Naive thymus-derived CD4-positive, alpha-beta T cell (primary cell): ENCODE data around the gene ST13. TPM values are rescaled to one million over a fixed set of nuclear protein-coding genes. Genes with fewer than 3 reads are reported as not detected.
A peak's percentile ranks its signal among the peaks of the same experiment; 100 is the strongest.
"Not testable (repeated sequence)": the region's sequence is repeated elsewhere in the genome, so short reads cannot be mapped to it uniquely, and the experiment has no call there.

ENCODE experiments used
- ATAC-seq: fragments of 150-1000 bp; cut with Tn5 transposase; 2 replicates; pipeline ENCODE4 v1.10.0; 2021; ENCODE audit warnings: mild to moderate bottlenecking, moderate library complexity
- CTCF ChIA-PET: fragments of 350-600 bp; sonication (Branson Sonifier 250); formaldehyde crosslinking; loops from one replicate; lab custom pipeline; 2021; ENCODE audit warnings: antibody characterized with exemption; lab: Charles Lee
- POLR2A ChIA-PET: fragments of 350-600 bp; sonication (Branson Sonifier 250); formaldehyde crosslinking; loops from one replicate; lab custom pipeline; 2021; ENCODE audit warnings: antibody characterized with exemption, inconsistent platforms; lab: Charles Lee
- DNase-seq, 9 donors: peaks; one replicate each; pipeline versions ENCODE4 v3.0.0 to v3.0.0-alpha.2; 2020 to 2022; ENCODE audit warnings: mixed read lengths in 1 of 9
- H3K27ac ChIP-seq: one replicate; pipeline ENCODE4 v1.7.0; 2013; ENCODE audit warnings: mild to moderate bottlenecking, low read depth, low read length, moderate library complexity
- H3K27me3 ChIP-seq, 2 donors: one replicate each; pipeline ENCODE4 v1.7.0; 2013; ENCODE audit warnings: low read length in 2 of 2, mild to moderate bottlenecking in 2 of 2, moderate library complexity in 2 of 2; ENCODE audit not compliant: control insufficient read depth in 2 of 2, insufficient read depth in 2 of 2
- H3K36me3 ChIP-seq, 3 experiments: 1 replicate in 2 of 3; 2 replicates in 1 of 3; pipeline ENCODE4 v1.7.0; 2013; ENCODE audit warnings: low read length in 3 of 3, mild to moderate bottlenecking in 3 of 3, moderate library complexity in 1 of 3; ENCODE audit not compliant: insufficient read depth in 3 of 3, control insufficient read depth in 2 of 3
- H3K4me1 ChIP-seq, 2 donors: one replicate each; pipeline ENCODE4 v1.7.0; 2013; ENCODE audit warnings: low read length in 2 of 2, mild to moderate bottlenecking in 2 of 2, moderate library complexity in 1 of 2; ENCODE audit not compliant: control insufficient read depth in 2 of 2, insufficient read depth in 2 of 2
- H3K4me3 ChIP-seq: 2 replicates; pipeline ENCODE4 v1.7.0; 2013; ENCODE audit warnings: mild to moderate bottlenecking, low read length
- H3K9me3 ChIP-seq, 3 experiments: 1 replicate in 2 of 3; 2 replicates in 1 of 3; pipeline ENCODE4 v1.7.0; 2013; ENCODE audit warnings: low read length in 3 of 3; ENCODE audit not compliant: control insufficient read depth in 2 of 3
- H3K27ac Mint-ChIP-seq, 9 donors: one replicate each; pipeline ENCODE4 v1.8.0; 2020 to 2022; ENCODE audit warnings: mixed read lengths in 9 of 9, mild to moderate bottlenecking in 8 of 9, moderate library complexity in 5 of 9, inconsistent platforms in 2 of 9
- H3K27me3 Mint-ChIP-seq, 5 donors: one replicate each; pipeline ENCODE4 v1.8.0; 2021 to 2022; ENCODE audit warnings: mixed read lengths in 5 of 5, mild to moderate bottlenecking in 1 of 5
- H3K36me3 Mint-ChIP-seq, 5 donors: one replicate each; pipeline ENCODE4 v1.8.0; 2020 to 2022; ENCODE audit warnings: mixed read lengths in 5 of 5, mild to moderate bottlenecking in 3 of 5, inconsistent platforms in 1 of 5
- H3K4me1 Mint-ChIP-seq, 7 donors: one replicate each; pipeline ENCODE4 v1.8.0; 2020 to 2022; ENCODE audit warnings: mixed read lengths in 7 of 7, mild to moderate bottlenecking in 3 of 7, inconsistent platforms in 1 of 7
- H3K4me3 Mint-ChIP-seq, 10 donors: one replicate each; pipeline ENCODE4 v1.8.0; 2020 to 2022; ENCODE audit warnings: mild to moderate bottlenecking in 10 of 10, mixed read lengths in 10 of 10, moderate library complexity in 6 of 10, inconsistent platforms in 2 of 10
- H3K9me3 Mint-ChIP-seq, 11 donors: one replicate each; pipeline ENCODE4 v1.8.0; 2020 to 2022; ENCODE audit warnings: mixed read lengths in 11 of 11, mild to moderate bottlenecking in 4 of 11, inconsistent platforms in 1 of 11, moderate library complexity in 1 of 11
- intact Hi-C, 2 donors: fragments of 100-400 bp; cut with micrococcal nuclease; formaldehyde crosslinking; loops; one replicate each; pipeline ENCODE4 v1.15.1; 2023
- polyA plus RNA-seq, 2 donors: library from polyadenylated mRNA; unstranded; fragments of 300-500 nt; fragmentation: Illumina TruSeq; gene quantifications; one replicate each; pipeline ENCODE4 v1.2.3, GENCODE V29; 2021
- total RNA-seq, 6 experiments: library from RNA in 5 of 6; stranded (reverse) in 5 of 6; gene quantifications; 1 replicate in 5 of 6; 2 replicates in 1 of 6; pipeline ENCODE4 v1.2.3 and lab custom pipeline; 2021 to 2026

The ST13 gene
- total and polyA plus RNA-seq, 7 experiments from 2014 or later, result 126 to 305 (median 222) TPM

DNA sequence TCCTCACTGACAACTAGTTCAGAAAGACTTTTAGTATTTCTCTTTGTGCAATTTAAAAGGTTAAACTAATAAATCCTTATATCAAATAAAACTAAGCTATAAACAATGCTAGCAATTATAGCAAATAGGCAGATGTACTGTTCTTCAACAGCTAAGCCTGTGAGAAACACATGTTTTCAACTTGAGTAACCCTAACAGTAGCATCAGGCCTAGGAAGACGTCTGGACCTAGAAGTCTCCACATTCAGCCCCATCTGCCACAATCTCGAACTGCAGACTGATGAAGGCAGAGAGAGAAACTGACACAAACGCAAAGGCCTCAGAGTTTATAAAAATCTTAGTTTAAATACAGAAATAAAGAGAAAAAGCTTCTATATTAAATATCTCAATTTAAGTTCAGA lies 2.5 kb downstream of the ST13 start:
- Mint-ChIP-seq H3K27me3 (peaks cover 0 to 2% (median 0%) of the 10 kb centered on the region in 5 donors), H3K27ac (peak overlapping the region in 8 of 9 donors; percentile 17 to 69 (median 36)), H3K9me3 (peaks cover 0 to 2% (median 0%) of the 10 kb centered on the region in 11 donors), H3K36me3 (peaks cover 2 to 9% (median 5%) of the 10 kb centered on the region in 5 donors), H3K4me1 (peaks cover 36 to 73% (median 60%) of the 10 kb centered on the region in 7 donors), H3K4me3 (peak overlapping the region; percentile 13 to 100 (median 66))
- Histone ChIP-seq H3K36me3 (peaks cover 7 to 14% (median 8%) of the 10 kb centered on the region in 3 experiments), H3K4me3 (no peak overlapping the region), H3K9me3 (no peaks in the 10 kb centered on the region), H3K4me1 (peaks cover 24 to 42% of the 10 kb centered on the region in 2 donors), H3K27ac (peak overlapping the region; percentile 50), H3K27me3 (no peaks in the 10 kb centered on the region)
- ChIA-PET POLR2A (interaction anchor here (0.9 to 1.2 kb wide), 3 partner anchors 15 to 171 kb away, joined by 3 to 5 read pairs (median 4); no protein-coding TSS in a partner anchor), CTCF (interaction anchor here (0.7 to 1.4 kb wide), 2 partner anchors 171 to 231 kb away, joined by 3 read pairs; no protein-coding TSS in a partner anchor)
- DNase-seq (no peak), ATAC-seq (no peak)
- intact Hi-C loops, result no loop called here

GRCh38 chr22:40853333-40853732 lies 3.1 kb downstream of the ST13 start:
- Histone ChIP-seq H3K27ac (peak overlapping the region; percentile 50), H3K4me1 (peaks cover 24 to 42% of the 10 kb centered on the region in 2 donors), H3K36me3 (peaks cover 7 to 20% (median 8%) of the 10 kb centered on the region in 3 experiments), H3K27me3 (no peaks in the 10 kb centered on the region), H3K9me3 (no peaks in the 10 kb centered on the region), H3K4me3 (no peak overlapping the region)
- Mint-ChIP-seq H3K27ac (peak overlapping the region in 7 of 9 donors; percentile 17 to 61 (median 23)), H3K27me3 (peaks cover 0 to 2% (median 0%) of the 10 kb centered on the region in 5 donors), H3K4me3 (peak overlapping the region; percentile 13 to 100 (median 66)), H3K4me1 (peaks cover 36 to 71% (median 57%) of the 10 kb centered on the region in 7 donors), H3K9me3 (peaks cover 0 to 2% (median 0%) of the 10 kb centered on the region in 11 donors), H3K36me3 (peaks cover 3 to 11% (median 5%) of the 10 kb centered on the region in 5 donors)
- ChIA-PET POLR2A (interaction anchor here (0.9 to 1.2 kb wide), 2 partner anchors 14 to 171 kb away, joined by 4 to 5 read pairs; no protein-coding TSS in a partner anchor), CTCF (no interaction called here)
- intact Hi-C loops, result no loop called here
- no peak for DNase-seq
- no peak for ATAC-seq

DNA sequence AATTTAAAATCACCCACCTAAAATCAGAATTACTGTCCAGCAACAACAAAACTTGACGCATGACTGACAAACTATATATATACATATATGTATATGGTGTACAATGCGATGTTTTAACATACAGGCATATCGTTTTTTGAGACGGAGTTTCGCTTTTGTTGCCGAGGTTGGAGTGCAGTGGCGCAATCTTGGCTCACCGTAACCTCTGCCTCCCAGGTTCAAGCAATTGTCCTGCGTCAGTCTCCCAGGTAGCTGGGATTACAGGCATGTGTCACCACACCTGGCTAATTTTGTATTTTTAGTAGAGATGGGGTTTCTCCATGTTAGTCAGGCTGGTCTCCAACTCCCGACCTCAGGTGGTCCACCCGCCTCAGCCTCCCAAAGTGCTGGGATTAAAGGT lies 10.6 kb downstream of the ST13 start:
- peaks cover 4 to 39% (median 22%) of the 10 kb centered on the region in 5 donors for H3K36me3 Mint-ChIP-seq
- H3K36me3 ChIP-seq, result peaks cover 8 to 75% (median 20%) of the 10 kb centered on the region in 3 experiments

GRCh38 chr22:40844951-40845350 lies 11.5 kb downstream of the ST13 start:
- CTCF ChIA-PET, result interaction anchor here (1.0 kb wide), 1 partner anchor 19 kb away, joined by 3 read pairs; no protein-coding TSS in a partner anchor

More for the DNA sequence above, 10.6 kb downstream of the ST13 start:
- DNase-seq, H3K27me3 Mint-ChIP-seq, H3K9me3 ChIP-seq, H3K9me3 Mint-ChIP-seq, H3K27me3 ChIP-seq, H3K4me3 Mint-ChIP-seq, H3K4me1 ChIP-seq, ATAC-seq, intact Hi-C loops, H3K4me3 ChIP-seq: not testable (repeated sequence)
- peak overlapping the region; percentile 4 for H3K27ac ChIP-seq
- Mint-ChIP-seq H3K4me1 (peaks cover 6 to 38% (median 26%) of the 10 kb centered on the region in 7 donors), H3K27ac (peak overlapping the region in 1 of 9 donors; percentile 30)
- ChIA-PET POLR2A (interaction anchor here (0.8 to 1.0 kb wide), 2 partner anchors 12 to 13 kb away, joined by 3 read pairs; no protein-coding TSS in a partner anchor), CTCF (interaction anchor here (1.0 kb wide), 1 partner anchor 19 kb away, joined by 3 read pairs; no protein-coding TSS in a partner anchor)

DNA sequence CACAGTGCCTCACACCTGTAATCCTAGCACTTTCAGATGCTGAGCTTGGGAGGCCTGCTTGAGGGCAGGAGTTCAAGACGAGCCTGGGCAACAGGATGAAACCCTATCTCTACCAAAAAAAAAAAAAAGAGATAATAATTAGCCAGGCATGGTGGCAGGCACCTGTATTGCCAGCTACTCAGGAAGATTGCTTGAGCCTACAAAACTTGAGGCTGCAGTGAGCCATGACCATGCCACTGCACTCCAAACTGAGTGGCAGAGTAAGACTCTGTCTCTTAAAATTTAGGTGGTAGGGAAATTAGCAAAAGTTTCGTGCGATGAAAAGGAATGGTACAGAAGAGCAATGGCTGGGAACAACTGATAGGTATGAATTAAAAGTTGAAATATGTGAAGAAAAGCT lies 18.0 kb downstream of the ST13 start:
- no peak overlapping the region for H3K27ac ChIP-seq
- ATAC-seq, result no peak
- no peaks in the 10 kb centered on the region for H3K4me1 ChIP-seq
- H3K4me1 Mint-ChIP-seq, result peaks cover 1 to 37% (median 29%) of the 10 kb centered on the region in 7 donors
- no peaks in the 10 kb centered on the region for H3K9me3 Mint-ChIP-seq
- no peaks in the 10 kb centered on the region for H3K27me3 ChIP-seq
- H3K36me3 ChIP-seq, result peaks cover 20 to 82% (median 35%) of the 10 kb centered on the region in 3 experiments
- H3K4me3 Mint-ChIP-seq, result no peak overlapping the region
- no peaks in the 10 kb centered on the region for H3K9me3 ChIP-seq
- intact Hi-C loops, result loop anchor here in 1 of 2 donors (5.0 kb wide), 1 partner anchor 156 kb away; no protein-coding TSS in a partner anchor
- no peaks in the 10 kb centered on the region for H3K27me3 Mint-ChIP-seq
- DNase-seq, result no peak
- ChIA-PET POLR2A (interaction anchor here (0.6 to 1.0 kb wide), 2 partner anchors 19 to 795 kb away, joined by 3 read pairs; partner anchors contain the start of gene SLC25A17), CTCF (no interaction called here)
- peak overlapping the region in 4 of 9 donors; percentile 26 to 57 (median 50) for H3K27ac Mint-ChIP-seq
- peaks cover 0 to 54% (median 32%) of the 10 kb centered on the region in 5 donors for H3K36me3 Mint-ChIP-seq
- H3K4me3 ChIP-seq, result no peak overlapping the region

More at GRCh38 chr22:40844951-40845350, 11.5 kb downstream of the ST13 start:
- Histone ChIP-seq H3K27me3 (no peaks in the 10 kb centered on the region), H3K4me3 (no peak overlapping the region), H3K36me3 (peaks cover 13 to 81% (median 22%) of the 10 kb centered on the region in 3 experiments), H3K4me1 (no peaks in the 10 kb centered on the region), H3K27ac (no peak overlapping the region), H3K9me3 (no peaks in the 10 kb centered on the region)
- DNase-seq, result no peak
- intact Hi-C loops, result no loop called here
- POLR2A ChIA-PET, result interaction anchor here (0.8 kb wide), 1 partner anchor 11 kb away, joined by 3 read pairs; no protein-coding TSS in a partner anchor
- Mint-ChIP-seq H3K9me3 (no peaks in the 10 kb centered on the region), H3K27ac (peak overlapping the region in 2 of 9 donors; percentile 28 to 39), H3K36me3 (peaks cover 0 to 43% (median 23%) of the 10 kb centered on the region in 5 donors), H3K27me3 (no peaks in the 10 kb centered on the region), H3K4me3 (no peak overlapping the region), H3K4me1 (peaks cover 0 to 30% (median 21%) of the 10 kb centered on the region in 7 donors)
- ATAC-seq, result no peak

- ChIA-PET POLR2A (interaction anchor here (0.5 kb wide), 1 partner anchor 621 kb away, joined by 3 read pairs; no protein-coding TSS in a partner anchor), CTCF (no interaction called here)
- ATAC-seq (no peak), DNase-seq (no peak)
- peaks cover 6 to 48% (median 30%) of the 10 kb centered on the region in 5 donors for H3K36me3 Mint-ChIP-seq
- no peaks in the 10 kb centered on the region for H3K9me3 Mint-ChIP-seq
- intact Hi-C loops, result loop anchor here in 1 of 2 donors (5.0 kb wide), 1 partner anchor 152 kb away; no protein-coding TSS in a partner anchor
- Histone ChIP-seq H3K9me3 (no peaks in the 10 kb centered on the region), H3K27ac (no peak overlapping the region), H3K4me3 (no peak overlapping the region), H3K27me3 (no peaks in the 10 kb centered on the region), H3K36me3 (peaks cover 23 to 77% (median 35%) of the 10 kb centered on the region in 3 experiments), H3K4me1 (no peaks in the 10 kb centered on the region)
- no peak overlapping the region for H3K4me3 Mint-ChIP-seq
- no peaks in the 10 kb centered on the region for H3K27me3 Mint-ChIP-seq
- H3K27ac Mint-ChIP-seq, result no peak overlapping the region
- H3K4me1 Mint-ChIP-seq, result peaks cover 1 to 25% (median 17%) of the 10 kb centered on the region in 7 donors
Measured at GRCh38 chr22:40834619-40835018, 21.8 kb downstream of the ST13 start.
